Ectodermal cell (in vitro differentiated cells): ENCODE measurements around the gene SENP1.
"Not testable (repeated sequence)": the region's sequence is repeated elsewhere in the genome, so short reads cannot be mapped to it uniquely, and the experiment has no call there.

Experiments used
- H3K27ac ChIP-seq: 2 replicates; pipeline ENCODE4 v1.7.0; 2013; ENCODE audit warnings: mild to moderate bottlenecking, low read depth, low read length; ENCODE audit not compliant: insufficient read depth, poor library complexity, severe bottlenecking
- H3K27me3 ChIP-seq: 2 replicates; pipeline ENCODE4 v1.7.0; 2013; ENCODE audit warnings: mild to moderate bottlenecking, low read length; ENCODE audit not compliant: insufficient read depth, control insufficient read depth, poor library complexity, severe bottlenecking
- H3K36me3 ChIP-seq: one replicate; pipeline ENCODE4 v1.7.0; 2013; ENCODE audit warnings: low read length; ENCODE audit not compliant: control insufficient read depth, insufficient read depth
- H3K4me1 ChIP-seq: one replicate; pipeline ENCODE4 v1.7.0; 2013; ENCODE audit warnings: low read length; ENCODE audit not compliant: control insufficient read depth, insufficient read depth
- H3K4me3 ChIP-seq: 2 replicates; pipeline ENCODE4 v1.7.0; 2013; ENCODE audit warnings: low read depth, low read length, control low read depth; ENCODE audit not compliant: insufficient read depth
- H3K9me3 ChIP-seq: 2 replicates; pipeline ENCODE4 v1.7.0; 2013; ENCODE audit warnings: mild to moderate bottlenecking, low read length, moderate library complexity; ENCODE audit not compliant: control insufficient read depth
- WGBS, 2 experiments: methylation state at CpG; one replicate each; pipeline ENCODE4 v1.1.7; 2013; ENCODE audit warnings: missing lambda C conversion rate in 2 of 2; 5-methylcytosine and 5-hydroxymethylcytosine counted together

SENP1 gene

GRCh38 chr12:48115957-48116356, 10.1 kb upstream of the SENP1 start:
- 87 to 96% methylated on average over 1 of the region's 1 CpG for WGBS, 2 experiments
- Histone ChIP-seq H3K9me3 (no peaks in the 10 kb centered on the region), H3K27me3 (no peaks in the 10 kb centered on the region), H3K4me1 (peaks cover 8% of the 10 kb centered on the region), H3K36me3 (no peaks in the 10 kb centered on the region), H3K27ac (no peak overlapping the region), H3K4me3 (no peak overlapping the region)

DNA sequence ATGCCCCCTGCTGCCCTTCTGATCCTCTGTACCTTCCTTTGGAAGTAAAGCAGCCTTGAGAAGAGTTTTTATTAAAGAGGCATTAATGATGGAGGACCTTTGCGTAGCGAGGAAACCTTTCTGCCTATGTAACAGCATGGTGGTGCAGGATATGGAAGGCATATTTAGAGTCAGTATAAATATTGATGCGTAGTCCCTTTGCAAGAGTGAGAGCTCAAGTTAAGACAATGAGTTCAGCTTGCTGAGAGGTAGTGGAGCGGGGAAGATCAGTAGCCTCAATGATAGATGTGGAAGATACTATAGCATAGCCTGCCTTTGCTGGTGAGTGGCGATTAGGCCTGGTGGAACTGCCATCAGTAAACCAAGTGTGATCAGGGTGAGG, 5.4 kb upstream of the SENP1 start:
- not testable (repeated sequence) for H3K4me1 ChIP-seq, H3K27ac ChIP-seq, H3K9me3 ChIP-seq, H3K4me3 ChIP-seq, H3K36me3 ChIP-seq
- 95% methylated on average over 5 of the region's 5 CpGs for WGBS, 2 experiments
- peaks cover 32% of the 10 kb centered on the region for H3K27me3 ChIP-seq

- H3K27ac ChIP-seq = no peak overlapping the region
- 81 to 83% methylated on average over 1 of the region's 1 CpG for WGBS, 2 experiments
These were observed 4.9 kb upstream of the SENP1 start for GRCh38 chr12:48110691-48111311.

DNA sequence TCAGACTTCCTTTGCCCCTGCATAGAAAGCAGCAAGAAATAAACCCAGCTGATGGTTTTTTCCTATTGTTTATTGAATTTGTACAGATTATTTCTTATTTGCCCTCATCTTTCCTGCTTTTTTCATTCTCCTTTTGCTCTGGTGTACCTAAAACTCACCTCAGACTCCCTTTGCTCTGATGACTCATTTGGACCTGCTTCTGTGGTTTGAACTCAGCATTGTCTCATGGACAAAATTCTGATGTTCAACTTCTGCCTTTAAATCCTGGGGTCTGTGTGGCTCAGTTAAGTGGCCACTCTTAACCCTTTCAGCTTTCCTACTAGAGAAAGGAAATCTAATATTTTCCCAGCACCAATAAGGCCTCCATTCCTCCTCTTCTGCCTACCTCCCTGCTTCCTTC, 3.5 kb upstream of the SENP1 start:
- H3K27me3 ChIP-seq = peaks cover 32% of the 10 kb centered on the region
- H3K36me3 ChIP-seq = no peaks in the 10 kb centered on the region
- peaks cover 3% of the 10 kb centered on the region for H3K4me1 ChIP-seq
- H3K9me3 ChIP-seq = no peaks in the 10 kb centered on the region
- H3K4me3 ChIP-seq = no peak overlapping the region
- no peak overlapping the region for H3K27ac ChIP-seq

More at GRCh38 chr12:48110691-48111311, 4.9 kb upstream of the SENP1 start:
- peaks cover 32% of the 10 kb centered on the region for H3K27me3 ChIP-seq
- H3K9me3 ChIP-seq = no peaks in the 10 kb centered on the region
- no peaks in the 10 kb centered on the region for H3K36me3 ChIP-seq
- H3K4me1 ChIP-seq = no peaks in the 10 kb centered on the region
- no peak overlapping the region for H3K4me3 ChIP-seq

GRCh38 chr12:48106681-48107613, 1.1 kb upstream of the SENP1 start:
- no peaks in the 10 kb centered on the region for H3K36me3 ChIP-seq
- peak overlapping the region; percentile 99 for H3K27ac ChIP-seq
- H3K9me3 ChIP-seq = no peaks in the 10 kb centered on the region
- H3K4me3 ChIP-seq = peak overlapping the region; percentile 95
- peaks cover 6% of the 10 kb centered on the region for H3K4me1 ChIP-seq
- WGBS, 2 experiments = 88 to 94% methylated on average over 5 of the region's 5 CpGs
- H3K27me3 ChIP-seq = peaks cover 32% of the 10 kb centered on the region

DNA sequence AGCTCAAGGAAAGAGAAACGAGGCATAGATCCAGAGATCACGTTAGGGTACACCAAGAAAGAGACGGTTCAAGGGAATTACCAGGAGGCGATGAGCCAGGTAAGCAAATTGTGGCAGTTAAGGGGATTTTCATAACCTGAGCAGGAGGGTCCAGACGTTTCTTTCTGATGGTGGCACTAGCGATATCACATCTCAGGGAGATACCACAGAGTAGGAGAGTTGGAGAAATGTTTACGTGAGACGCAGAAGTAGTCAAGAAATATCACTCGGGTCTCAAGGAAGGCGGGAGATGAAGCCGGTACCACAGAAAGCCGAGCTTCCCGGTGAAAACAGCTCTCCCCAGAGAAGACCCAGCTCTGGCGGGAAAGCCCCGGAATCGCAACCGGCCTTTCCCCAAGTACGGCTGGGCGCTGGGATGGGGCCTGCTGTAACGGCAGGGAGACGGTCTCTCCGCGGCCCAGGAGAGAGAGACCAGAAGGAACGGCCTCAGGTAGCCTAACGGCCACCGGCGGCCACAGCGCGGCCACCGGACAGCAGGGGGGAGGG, 485 bp downstream of the SENP1 start:
- Histone ChIP-seq H3K9me3 (no peaks in the 10 kb centered on the region), H3K4me1 (peaks cover 6% of the 10 kb centered on the region), H3K36me3 (no peaks in the 10 kb centered on the region), H3K27ac (peak overlapping the region; percentile 99), H3K4me3 (peak overlapping the region; percentile 95), H3K27me3 (peaks cover 29% of the 10 kb centered on the region)
- 0 to 1% methylated on average over 30 of the region's 30 CpGs for whole genome bisulfite sequencing, 2 experiments

- Histone ChIP-seq H3K27ac (no peak overlapping the region), H3K36me3 (no peaks in the 10 kb centered on the region), H3K4me1 (peaks cover 6% of the 10 kb centered on the region), H3K4me3 (peak overlapping the region; percentile 95), H3K27me3 (peaks cover 21% of the 10 kb centered on the region), H3K9me3 (no peaks in the 10 kb centered on the region)
- WGBS, 2 experiments = 89 to 93% methylated on average over 4 of the region's 4 CpGs
These were observed 1.3 kb downstream of the SENP1 start for GRCh38 chr12:48104531-48104930.

DNA sequence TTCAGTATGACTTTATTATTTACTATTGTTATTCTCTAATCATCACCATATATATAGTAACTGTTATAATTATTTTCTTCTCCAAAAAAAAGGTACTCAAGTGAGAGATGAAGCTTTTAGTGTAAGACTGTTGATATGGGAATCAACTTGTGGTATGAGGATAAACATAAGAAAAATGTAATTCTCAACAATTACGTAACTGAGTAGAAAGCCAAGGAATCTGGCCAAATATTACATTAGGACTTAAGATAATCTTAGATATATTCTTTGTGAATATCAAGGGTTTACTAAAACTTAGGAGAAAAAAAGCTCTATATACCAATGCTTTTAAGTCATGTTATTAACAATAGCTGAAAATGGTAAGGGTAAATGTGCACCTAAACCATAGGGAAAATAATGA, 13.3 kb downstream of the SENP1 start:
- Histone ChIP-seq H3K27ac (no peak overlapping the region), H3K4me1 (no peaks in the 10 kb centered on the region), H3K9me3 (no peaks in the 10 kb centered on the region), H3K27me3 (no peaks in the 10 kb centered on the region), H3K4me3 (no peak overlapping the region), H3K36me3 (peaks cover 10% of the 10 kb centered on the region)
- WGBS, 2 experiments = no CpG with 5 or more reads among the region's 1 CpG

GRCh38 chr12:48086327-48086726, 19.6 kb downstream of the SENP1 start:
- Histone ChIP-seq H3K27ac (no peak overlapping the region), H3K4me3 (no peak overlapping the region), H3K36me3 (peaks cover 9% of the 10 kb centered on the region), H3K27me3 (no peaks in the 10 kb centered on the region), H3K4me1 (no peaks in the 10 kb centered on the region), H3K9me3 (no peaks in the 10 kb centered on the region)
- WGBS, 2 experiments = 90 to 100% methylated on average over 1 to 2 of the region's 3 CpGs

- H3K4me1 ChIP-seq = no peaks in the 10 kb centered on the region
- no peaks in the 10 kb centered on the region for H3K9me3 ChIP-seq
- H3K27ac ChIP-seq = no peak overlapping the region
- H3K36me3 ChIP-seq = peaks cover 17% of the 10 kb centered on the region
- 95% methylated on average over 12 of the region's 12 CpGs for WGBS, 2 experiments
- no peaks in the 10 kb centered on the region for H3K27me3 ChIP-seq
- H3K4me3 ChIP-seq = no peak overlapping the region
These were observed 20.9 kb downstream of the SENP1 start for GRCh38 chr12:48084841-48085460.
